GM23248 (cell line): ENCODE data around the gene CEL.

Source experiments
- EZH2 ChIP-seq: fragments of 200-600 bp; sonication (generic); IDR thresholded peaks from 2 replicates; pipeline ENCODE4 v1.6.1; 2018; ENCODE audit warnings: antibody characterized with exemption, mild to moderate bottlenecking; ENCODE audit not compliant: insufficient read depth, poor library complexity, severe bottlenecking
- EZH2phosphoT487 ChIP-seq: fragments of 200-600 bp; sonication (generic); IDR thresholded peaks from 2 replicates; pipeline ENCODE4 v1.6.1; 2018; ENCODE audit warnings: antibody characterized with exemption, moderate library complexity, mild to moderate bottlenecking, low read depth; ENCODE audit not compliant: insufficient read depth

DNA sequence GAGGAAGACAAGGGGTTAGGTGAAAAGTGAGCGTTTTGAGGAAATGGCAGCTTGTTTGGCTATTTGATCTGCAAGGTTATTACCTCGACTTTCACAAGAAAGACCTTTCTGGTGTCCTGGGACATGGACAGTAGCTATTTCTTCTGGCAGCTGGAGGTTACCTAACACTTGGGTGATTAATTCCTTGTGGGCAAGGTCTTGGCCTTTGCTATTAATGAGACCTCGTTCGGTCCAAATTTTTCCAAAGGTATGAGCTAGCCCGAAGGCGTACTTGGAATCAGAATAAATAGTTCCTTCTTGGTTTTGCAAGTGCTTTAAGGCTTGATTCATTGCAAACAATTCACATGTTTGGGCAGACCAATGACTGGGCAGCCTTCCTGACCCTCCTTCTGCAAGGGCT, 26.1 kb upstream of the CEL start:
- TF ChIP-seq EZH2phosphoT487 (no peak), EZH2 (no peak)
